WTC11 (cell line): ENCODE results near the gene GAL. TPM values are rescaled to one million over a fixed set of nuclear protein-coding genes. Genes with fewer than 3 reads are reported as not detected.
A peak's percentile ranks its signal among the peaks of the same experiment; 100 is the strongest.

Source experiments
- ATAC-seq: fragments of 200-7000 bp; cut with Tn5 transposase; 2 replicates; pipeline ENCODE4 v1.10.0; 2021; ENCODE audit warnings: mild to moderate bottlenecking, moderate library complexity
- CTCF ChIA-PET: fragments of 300-600 bp; sonication (Branson Sonifier 250); formaldehyde crosslinking; loops from one replicate; lab custom pipeline; 2021; ENCODE audit warnings: antibody characterized with exemption; lab: Charles Lee
- POLR2A ChIA-PET: fragments of 350-600 bp; sonication (Branson Sonifier 250); formaldehyde crosslinking; loops from one replicate; lab custom pipeline; 2021; ENCODE audit warnings: antibody characterized with exemption; lab: Charles Lee
- DNase-seq: peaks from one replicate; pipeline ENCODE4 v3.0.0; 2021; ENCODE audit warnings: low spot score
- H3K27ac Mint-ChIP-seq: 2 replicates; pipeline ENCODE4 v1.8.0; 2021; ENCODE audit warnings: mixed read lengths
- H3K27me3 Mint-ChIP-seq: 2 replicates; pipeline ENCODE4 v1.8.0; 2021; ENCODE audit warnings: low read depth, mild to moderate bottlenecking, moderate library complexity, mixed read lengths
- H3K36me3 Mint-ChIP-seq: 2 replicates; pipeline ENCODE4 v1.8.0; 2021; ENCODE audit warnings: mixed read lengths
- H3K4me1 Mint-ChIP-seq: 2 replicates; pipeline ENCODE4 v1.8.0; 2022; ENCODE audit warnings: mixed read lengths
- H3K4me3 Mint-ChIP-seq: 2 replicates; pipeline ENCODE4 v1.8.0; 2021; ENCODE audit warnings: mild to moderate bottlenecking, moderate library complexity, mixed read lengths
- H3K9me3 Mint-ChIP-seq: 2 replicates; pipeline ENCODE4 v1.8.0; 2021; ENCODE audit warnings: mixed read lengths
- ATF2 ChIP-seq: sonication (generic); formaldehyde crosslinking; IDR thresholded peaks from 2 replicates; pipeline ENCODE4 v1.8.1; 2022; ENCODE audit warnings: low read depth, missing genetic modification reagents, borderline replicate concordance
- GTF2I ChIP-seq: fragments of 250-450 bp; sonication (Bioruptor Pico); conservative IDR thresholded peaks from 2 replicates; pipeline ENCODE4 v1.4.0; 2021; ENCODE audit warnings: mild to moderate bottlenecking
- HMGA2 ChIP-seq: fragments of 250-450 bp; sonication (Bioruptor Pico); IDR thresholded peaks from 2 replicates; pipeline ENCODE4 v1.4.0; 2021; ENCODE audit warnings: mild to moderate bottlenecking, moderate library complexity
- ZNF263 ChIP-seq: sonication (generic); formaldehyde crosslinking; IDR thresholded peaks from 2 replicates; pipeline ENCODE4 v1.8.1; 2022; ENCODE audit warnings: low read depth, mild to moderate bottlenecking, moderate library complexity, missing genetic modification reagents
- ZNF396 ChIP-seq: fragments of 250-450 bp; sonication (Bioruptor Pico); IDR thresholded peaks from 2 replicates; pipeline ENCODE4 v1.8.0; 2021; ENCODE audit warnings: mild to moderate bottlenecking, moderate library complexity, borderline replicate concordance
- ZNF416 ChIP-seq: fragments of 250-450 bp; sonication (Bioruptor Pico); IDR thresholded peaks from 2 replicates; pipeline ENCODE4 v1.9.0; 2021; ENCODE audit warnings: mild to moderate bottlenecking, inconsistent platforms
- total RNA-seq: library from RNA; stranded (reverse); gene quantifications from 3 replicates; pipeline ENCODE4 v1.2.3, GENCODE V29; 2021
- TF ChIP-seq, protein P1 (sequence below): fragments of 250-450 bp; sonication (Bioruptor Pico); IDR thresholded peaks from 2 replicates; pipeline ENCODE4 v1.9.0; 2021; ENCODE audit warnings: mild to moderate bottlenecking, borderline replicate concordance
- TF ChIP-seq, protein P2 (sequence below): sonication (generic); formaldehyde crosslinking; IDR thresholded peaks from 2 replicates; pipeline ENCODE4 v1.8.1; 2023; ENCODE audit warnings: mild to moderate bottlenecking, missing genetic modification reagents, moderate library complexity
- TF ChIP-seq, protein P3 (sequence below): sonication (generic); formaldehyde crosslinking; conservative IDR thresholded peaks from 2 replicates; pipeline ENCODE4 v1.8.1; 2022; ENCODE audit warnings: mild to moderate bottlenecking, missing genetic modification reagents
- TF ChIP-seq, protein P4 (sequence below): sonication (generic); formaldehyde crosslinking; IDR thresholded peaks from 2 replicates; pipeline ENCODE4 v1.8.1; 2023; ENCODE audit warnings: mild to moderate bottlenecking, moderate library complexity, missing genetic modification reagents
- TF ChIP-seq, protein P5 (sequence below): sonication (generic); formaldehyde crosslinking; IDR thresholded peaks from 2 replicates; pipeline ENCODE4 v1.8.1; 2023; ENCODE audit warnings: mild to moderate bottlenecking, missing genetic modification reagents

GAL gene
- total RNA-seq, 1 experiment from 2014 or later = 102 TPM

- Mint-ChIP-seq H3K4me3 (no peak overlapping the region), H3K27ac (peak overlapping the region; percentile 73; the same call in 1 of the 2 replicates), H3K4me1 (peaks cover 40% of the 10 kb centered on the region), H3K27me3 (no peaks in the 10 kb centered on the region), H3K36me3 (no peaks in the 10 kb centered on the region; the same call in 1 of the 2 replicates), H3K9me3 (no peaks in the 10 kb centered on the region)
- ATAC-seq (no peak), DNase-seq (no peak)
- ChIA-PET POLR2A (no interaction called here), CTCF (interaction anchor here (0.6 kb wide), 1 partner anchor 100 kb away, joined by 3 read pairs; no protein-coding TSS in a partner anchor)
- no peak for TF ChIP-seq ZNF396 (CRISPR knock-in tag)
- TF ChIP-seq, protein P1, sequence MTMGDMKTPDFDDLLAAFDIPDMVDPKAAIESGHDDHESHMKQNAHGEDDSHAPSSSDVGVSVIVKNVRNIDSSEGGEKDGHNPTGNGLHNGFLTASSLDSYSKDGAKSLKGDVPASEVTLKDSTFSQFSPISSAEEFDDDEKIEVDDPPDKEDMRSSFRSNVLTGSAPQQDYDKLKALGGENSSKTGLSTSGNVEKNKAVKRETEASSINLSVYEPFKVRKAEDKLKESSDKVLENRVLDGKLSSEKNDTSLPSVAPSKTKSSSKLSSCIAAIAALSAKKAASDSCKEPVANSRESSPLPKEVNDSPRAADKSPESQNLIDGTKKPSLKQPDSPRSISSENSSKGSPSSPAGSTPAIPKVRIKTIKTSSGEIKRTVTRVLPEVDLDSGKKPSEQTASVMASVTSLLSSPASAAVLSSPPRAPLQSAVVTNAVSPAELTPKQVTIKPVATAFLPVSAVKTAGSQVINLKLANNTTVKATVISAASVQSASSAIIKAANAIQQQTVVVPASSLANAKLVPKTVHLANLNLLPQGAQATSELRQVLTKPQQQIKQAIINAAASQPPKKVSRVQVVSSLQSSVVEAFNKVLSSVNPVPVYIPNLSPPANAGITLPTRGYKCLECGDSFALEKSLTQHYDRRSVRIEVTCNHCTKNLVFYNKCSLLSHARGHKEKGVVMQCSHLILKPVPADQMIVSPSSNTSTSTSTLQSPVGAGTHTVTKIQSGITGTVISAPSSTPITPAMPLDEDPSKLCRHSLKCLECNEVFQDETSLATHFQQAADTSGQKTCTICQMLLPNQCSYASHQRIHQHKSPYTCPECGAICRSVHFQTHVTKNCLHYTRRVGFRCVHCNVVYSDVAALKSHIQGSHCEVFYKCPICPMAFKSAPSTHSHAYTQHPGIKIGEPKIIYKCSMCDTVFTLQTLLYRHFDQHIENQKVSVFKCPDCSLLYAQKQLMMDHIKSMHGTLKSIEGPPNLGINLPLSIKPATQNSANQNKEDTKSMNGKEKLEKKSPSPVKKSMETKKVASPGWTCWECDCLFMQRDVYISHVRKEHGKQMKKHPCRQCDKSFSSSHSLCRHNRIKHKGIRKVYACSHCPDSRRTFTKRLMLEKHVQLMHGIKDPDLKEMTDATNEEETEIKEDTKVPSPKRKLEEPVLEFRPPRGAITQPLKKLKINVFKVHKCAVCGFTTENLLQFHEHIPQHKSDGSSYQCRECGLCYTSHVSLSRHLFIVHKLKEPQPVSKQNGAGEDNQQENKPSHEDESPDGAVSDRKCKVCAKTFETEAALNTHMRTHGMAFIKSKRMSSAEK = no peak
- TF ChIP-seq, protein P2, sequence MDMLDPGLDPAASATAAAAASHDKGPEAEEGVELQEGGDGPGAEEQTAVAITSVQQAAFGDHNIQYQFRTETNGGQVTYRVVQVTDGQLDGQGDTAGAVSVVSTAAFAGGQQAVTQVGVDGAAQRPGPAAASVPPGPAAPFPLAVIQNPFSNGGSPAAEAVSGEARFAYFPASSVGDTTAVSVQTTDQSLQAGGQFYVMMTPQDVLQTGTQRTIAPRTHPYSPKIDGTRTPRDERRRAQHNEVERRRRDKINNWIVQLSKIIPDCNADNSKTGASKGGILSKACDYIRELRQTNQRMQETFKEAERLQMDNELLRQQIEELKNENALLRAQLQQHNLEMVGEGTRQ (CRISPR knock-in tag) = no peak
- TF ChIP-seq, protein P3, sequence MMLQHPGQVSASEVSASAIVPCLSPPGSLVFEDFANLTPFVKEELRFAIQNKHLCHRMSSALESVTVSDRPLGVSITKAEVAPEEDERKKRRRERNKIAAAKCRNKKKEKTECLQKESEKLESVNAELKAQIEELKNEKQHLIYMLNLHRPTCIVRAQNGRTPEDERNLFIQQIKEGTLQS (CRISPR knock-in tag) = no peak
- TF ChIP-seq ZNF416 = no peak
- no peak for TF ChIP-seq ATF2 (CRISPR knock-in tag)
- TF ChIP-seq, protein P4, sequence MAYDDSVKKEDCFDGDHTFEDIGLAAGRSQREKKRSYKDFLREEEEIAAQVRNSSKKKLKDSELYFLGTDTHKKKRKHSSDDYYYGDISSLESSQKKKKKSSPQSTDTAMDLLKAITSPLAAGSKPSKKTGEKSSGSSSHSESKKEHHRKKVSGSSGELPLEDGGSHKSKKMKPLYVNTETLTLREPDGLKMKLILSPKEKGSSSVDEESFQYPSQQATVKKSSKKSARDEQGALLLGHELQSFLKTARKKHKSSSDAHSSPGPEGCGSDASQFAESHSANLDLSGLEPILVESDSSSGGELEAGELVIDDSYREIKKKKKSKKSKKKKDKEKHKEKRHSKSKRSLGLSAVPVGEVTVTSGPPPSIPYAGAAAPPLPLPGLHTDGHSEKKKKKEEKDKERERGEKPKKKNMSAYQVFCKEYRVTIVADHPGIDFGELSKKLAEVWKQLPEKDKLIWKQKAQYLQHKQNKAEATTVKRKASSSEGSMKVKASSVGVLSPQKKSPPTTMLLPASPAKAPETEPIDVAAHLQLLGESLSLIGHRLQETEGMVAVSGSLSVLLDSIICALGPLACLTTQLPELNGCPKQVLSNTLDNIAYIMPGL (CRISPR knock-in tag) = no peak
Measured at GRCh38 chr11:68710409-68710808, 26.1 kb downstream of the GAL start.

DNA sequence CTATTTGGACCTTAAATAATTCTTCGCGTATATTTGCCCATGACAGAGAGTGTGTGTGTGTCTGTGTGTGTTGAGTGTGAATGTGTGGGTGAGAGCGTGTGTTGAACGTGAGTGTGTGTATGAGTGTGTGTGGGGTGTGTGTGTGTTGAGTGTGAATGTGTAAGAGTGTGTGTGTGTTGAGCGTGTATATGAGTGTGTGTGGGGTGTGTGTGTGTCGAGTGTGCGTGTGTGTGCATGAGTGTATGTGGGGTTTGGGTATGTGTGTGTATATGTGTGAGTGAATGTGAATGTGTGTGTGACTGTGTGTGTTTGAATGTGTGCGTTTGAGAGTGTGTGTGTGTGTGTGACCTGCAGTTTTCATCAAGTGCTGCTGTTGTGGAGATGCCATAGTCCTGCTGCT lies 26.8 kb downstream of the GAL start:
- ATAC-seq (no peak), DNase-seq (no peak)
- ChIA-PET POLR2A (no interaction called here), CTCF (no interaction called here)
- H3K27ac Mint-ChIP-seq = peak overlapping the region; percentile 3
- H3K4me3 Mint-ChIP-seq = no peak overlapping the region
- no peaks in the 10 kb centered on the region for H3K27me3 Mint-ChIP-seq
- TF ChIP-seq ZNF263 (CRISPR knock-in tag) (no peak), ZNF416 (no peak), HMGA2 (no peak), GTF2I (no peak)
- TF ChIP-seq, protein P5, sequence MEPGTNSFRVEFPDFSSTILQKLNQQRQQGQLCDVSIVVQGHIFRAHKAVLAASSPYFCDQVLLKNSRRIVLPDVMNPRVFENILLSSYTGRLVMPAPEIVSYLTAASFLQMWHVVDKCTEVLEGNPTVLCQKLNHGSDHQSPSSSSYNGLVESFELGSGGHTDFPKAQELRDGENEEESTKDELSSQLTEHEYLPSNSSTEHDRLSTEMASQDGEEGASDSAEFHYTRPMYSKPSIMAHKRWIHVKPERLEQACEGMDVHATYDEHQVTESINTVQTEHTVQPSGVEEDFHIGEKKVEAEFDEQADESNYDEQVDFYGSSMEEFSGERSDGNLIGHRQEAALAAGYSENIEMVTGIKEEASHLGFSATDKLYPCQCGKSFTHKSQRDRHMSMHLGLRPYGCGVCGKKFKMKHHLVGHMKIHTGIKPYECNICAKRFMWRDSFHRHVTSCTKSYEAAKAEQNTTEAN (CRISPR knock-in tag) = peak; percentile 59; the same call in 1 of the 2 replicates
- no peaks in the 10 kb centered on the region for H3K9me3 Mint-ChIP-seq
- H3K36me3 Mint-ChIP-seq = no peaks in the 10 kb centered on the region; the same call in 1 of the 2 replicates
- peaks cover 39% of the 10 kb centered on the region for H3K4me1 Mint-ChIP-seq
